ENCODE data around the gene PAM16.
A peak's percentile ranks its signal among the peaks of the same experiment; 100 is the strongest.

The PAM16 gene

DNA sequence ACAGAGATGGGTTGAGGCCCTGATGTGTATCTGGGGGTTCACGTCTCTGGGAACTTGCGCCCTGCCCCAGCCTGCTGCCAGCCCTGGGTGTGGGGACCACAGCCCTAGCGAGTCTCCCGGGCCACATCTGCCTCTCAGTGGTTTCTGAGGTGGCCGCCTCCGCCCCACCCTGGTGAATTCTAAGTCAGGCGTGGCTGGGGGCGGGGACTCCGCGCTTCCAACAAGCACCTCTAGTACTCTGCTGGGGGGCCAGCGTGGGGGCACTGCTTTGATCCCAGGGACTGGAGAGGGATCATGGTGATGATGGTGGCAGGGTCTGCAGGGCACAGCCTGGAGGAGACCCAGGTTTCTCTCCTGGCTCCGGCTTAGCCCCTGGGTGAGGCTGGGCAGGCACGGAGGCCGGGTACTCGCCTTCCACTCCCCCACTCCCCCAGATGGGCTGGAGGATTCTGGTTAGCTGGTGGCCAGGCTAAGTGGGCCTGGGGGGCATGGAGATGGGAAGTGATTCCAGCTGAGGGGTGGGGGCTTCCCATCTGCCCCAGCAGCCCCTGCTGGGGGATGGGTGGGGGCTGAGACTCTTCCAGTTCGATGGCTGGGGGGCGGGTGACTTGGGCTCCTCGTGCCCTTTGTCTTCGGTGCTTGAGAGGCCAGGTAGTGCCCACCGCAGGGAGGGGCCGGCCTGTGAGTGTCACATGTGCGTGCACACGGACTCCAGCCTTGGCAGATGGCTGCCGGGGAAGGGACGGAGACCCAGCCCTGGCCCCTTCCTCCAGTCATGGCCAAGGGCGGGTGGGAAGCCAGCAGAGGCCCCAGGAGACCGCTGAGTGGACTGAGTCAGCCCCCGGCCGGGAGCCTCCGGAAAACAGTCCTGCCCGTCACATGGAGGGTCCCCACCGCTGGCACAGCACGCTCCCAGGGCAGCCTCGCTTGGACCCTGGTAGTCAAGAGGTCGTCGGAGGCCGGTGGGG lies 31.4 kb downstream of the PAM16 start:
- peak; percentile 35 for DNase-seq (ENCODE audit: low read depth)

GRCh38 chr16:4318967-4319366 lies 32.2 kb downstream of the PAM16 start:
- no peak for DNase-seq (ENCODE audit: low read depth)

- no peak for DNase-seq (ENCODE audit: low read depth)
Measured at GRCh38 chr16:4318451-4318910, 32.6 kb downstream of the PAM16 start.

- no peak for DNase-seq (ENCODE audit: low read depth)
Measured at GRCh38 chr16:4317532-4318450, 33.3 kb downstream of the PAM16 start.

DNA sequence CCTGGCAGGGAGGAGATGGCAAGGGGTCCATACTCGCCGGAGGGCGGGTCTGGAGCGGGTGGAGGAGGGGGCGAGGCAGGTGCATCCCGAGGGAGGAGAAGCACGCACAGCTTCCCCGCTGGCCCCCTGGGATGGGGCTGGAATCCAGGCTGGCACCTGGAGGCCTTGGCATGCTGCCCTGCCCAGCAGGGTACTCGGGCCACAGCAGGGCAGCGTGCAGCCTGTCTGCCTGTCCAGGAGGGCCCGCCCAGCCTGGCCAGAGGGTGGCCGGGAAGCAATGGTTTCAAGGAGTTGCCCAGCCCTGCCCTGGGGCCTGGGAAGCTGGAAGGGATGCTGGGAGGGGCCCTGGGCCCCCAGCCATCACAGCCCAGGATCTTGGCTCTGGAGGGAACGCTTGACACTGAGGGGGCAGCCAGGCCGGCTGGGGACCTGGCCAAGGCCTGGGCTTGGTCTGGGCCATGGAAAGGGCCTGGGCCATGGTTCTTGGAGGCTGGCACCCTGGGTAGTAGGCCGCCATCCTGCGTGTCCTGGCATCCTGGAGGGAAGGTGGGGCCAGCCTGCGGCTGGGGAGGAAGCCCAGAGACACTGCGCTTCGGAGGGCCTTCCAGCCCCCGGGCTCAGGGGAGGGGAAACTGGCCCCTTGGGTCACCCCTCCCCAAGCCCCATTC lies 34.1 kb downstream of the PAM16 start:
- DNase-seq (ENCODE audit: low read depth) = no peak

- DNase-seq (ENCODE audit: low read depth) = no peak
Measured at GRCh38 chr16:4316108-4316863, 34.8 kb downstream of the PAM16 start.

- no peak for DNase-seq (ENCODE audit: low read depth)
Measured at GRCh38 chr16:4315186-4316107, 35.7 kb downstream of the PAM16 start, which contains the start of gene GLIS2. GLIS2 (plus strand) TSS chr16:4316067; CDS start chr16:4332281, 16,214 bp downstream.

GRCh38 chr16:4314532-4315185 lies 36.5 kb downstream of the PAM16 start:
- DNase-seq (ENCODE audit: low read depth) = no peak

- no peak for DNase-seq (ENCODE audit: low read depth)
Measured at GRCh38 chr16:4313563-4314531, 37.3 kb downstream of the PAM16 start.

DNA sequence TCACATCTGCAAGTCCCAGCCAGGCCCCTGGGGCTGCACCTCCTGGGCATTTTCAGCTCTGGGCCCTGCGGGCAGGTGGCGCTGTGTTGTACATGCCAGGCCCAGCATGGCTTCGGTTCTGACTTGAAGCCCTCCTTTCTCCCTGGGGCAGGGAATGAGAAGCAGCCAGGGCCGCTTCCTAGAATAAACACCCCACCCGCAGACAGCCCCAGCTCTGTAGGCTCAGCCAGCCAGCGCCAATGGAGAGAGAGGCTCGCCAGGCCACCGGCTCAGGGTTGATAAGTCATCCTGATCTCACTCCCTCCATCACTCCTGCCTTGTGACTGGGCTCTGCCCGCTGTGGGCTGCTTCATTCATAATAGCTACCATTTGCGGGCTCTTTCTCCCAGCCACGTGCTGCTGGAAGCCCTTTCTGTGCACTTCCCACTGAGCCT lies 41.3 kb downstream of the PAM16 start:
- DNase-seq (ENCODE audit: low read depth) = no peak

DNA sequence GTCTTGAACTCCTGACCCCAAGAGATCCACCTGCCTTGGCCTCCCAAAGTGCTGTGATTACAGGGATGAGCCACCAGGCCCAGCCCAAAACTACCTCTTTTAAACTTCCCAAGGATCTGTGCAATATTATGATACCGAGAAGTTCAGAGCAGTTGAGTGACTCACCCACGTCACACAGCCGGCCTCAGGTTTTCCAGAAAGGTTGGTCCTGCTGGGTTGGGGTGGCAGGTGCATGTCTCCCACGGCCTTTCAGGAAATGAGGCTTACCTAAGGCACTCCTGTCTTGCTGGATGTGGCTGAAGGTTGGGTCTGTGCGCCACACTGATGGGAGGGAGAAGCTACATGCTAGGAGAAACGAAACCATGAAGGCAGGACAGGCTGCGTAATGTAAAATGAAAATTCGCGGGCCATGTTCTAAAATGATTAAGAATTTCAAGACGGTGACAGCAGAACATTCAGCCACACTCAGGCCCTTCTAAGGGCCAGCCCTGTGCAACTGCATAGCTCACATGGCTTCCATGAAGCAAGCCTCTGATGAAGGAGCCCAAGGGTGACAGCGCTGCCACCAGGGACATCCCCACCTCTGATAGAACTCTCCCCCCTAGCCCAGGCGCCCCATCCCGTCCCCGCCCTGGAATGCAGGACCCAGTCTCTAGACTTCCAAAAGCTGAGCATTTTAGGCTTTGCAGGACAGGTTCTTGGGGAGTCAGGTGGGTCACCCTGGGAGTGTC lies 41.9 kb downstream of the PAM16 start:
- DNase-seq (ENCODE audit: low read depth) = no peak

DNA sequence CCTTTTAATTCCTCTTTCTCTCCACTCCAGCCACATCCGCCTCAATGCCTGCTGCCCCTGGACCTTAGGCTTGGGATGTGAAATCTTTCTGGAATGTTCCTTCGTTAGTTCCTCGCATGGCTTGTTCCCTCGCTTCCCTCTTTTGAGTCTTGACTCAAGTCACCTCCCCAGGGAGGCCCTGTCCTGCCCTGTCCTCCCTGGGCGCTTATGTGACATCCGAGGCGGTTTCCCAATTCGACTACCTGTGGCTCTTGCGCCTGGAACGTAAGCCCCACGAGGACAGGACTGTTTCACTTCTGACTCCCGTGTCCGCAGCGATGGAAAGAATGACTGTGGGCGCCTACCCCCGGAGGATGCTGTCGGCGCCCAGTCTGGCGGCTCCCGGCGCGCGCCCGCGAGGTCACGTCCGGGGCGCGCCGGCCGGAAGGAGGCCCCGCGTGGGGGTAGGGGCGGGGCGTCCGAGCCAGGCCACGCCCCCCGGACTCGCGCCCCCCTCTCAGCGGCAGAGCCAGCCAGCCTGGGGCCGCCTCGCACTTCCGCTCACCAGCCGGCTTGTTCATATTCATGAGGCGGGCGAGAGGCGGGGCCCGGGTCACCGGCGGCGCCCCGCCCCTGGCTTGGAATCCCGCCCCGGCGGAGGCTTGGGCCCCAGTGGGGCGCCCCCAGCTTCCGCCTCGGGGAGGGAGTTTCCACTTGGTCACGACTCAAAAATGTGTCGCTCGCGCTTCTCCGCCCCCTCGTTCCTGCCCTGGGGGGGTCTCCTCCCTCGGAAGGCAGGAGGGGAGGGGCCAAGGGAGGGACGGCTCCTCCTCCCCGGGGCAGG lies 43.7 kb downstream of the PAM16 start:
- peak; percentile 95 for DNase-seq (ENCODE audit: low read depth)

GRCh38 chr16:4306470-4307214 lies 44.5 kb downstream of the PAM16 start:
- no peak for DNase-seq (ENCODE audit: low read depth)

- DNase-seq (ENCODE audit: low read depth) = no peak
Measured at GRCh38 chr16:4303973-4304372, 47.1 kb downstream of the PAM16 start.

DNA sequence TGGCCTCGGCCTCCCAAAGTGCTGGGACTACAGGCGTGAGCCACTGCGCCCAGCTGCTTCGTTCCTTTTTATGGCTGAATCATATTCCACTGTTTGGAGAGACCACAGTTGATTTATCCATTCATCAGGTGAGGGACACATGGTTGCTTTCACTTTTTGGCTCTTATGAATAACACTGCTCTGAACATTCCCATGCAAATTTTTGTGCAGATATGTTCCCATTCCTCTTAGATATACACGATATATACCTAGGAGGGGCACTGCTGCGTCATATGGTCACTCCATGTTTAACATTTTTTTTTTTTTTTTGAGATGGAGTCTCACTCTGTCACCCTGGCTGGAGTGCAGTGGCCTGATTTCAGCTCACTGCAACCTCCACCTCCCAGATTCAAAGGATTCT lies 49.2 kb downstream of the PAM16 start:
- DNase-seq (ENCODE audit: low read depth) = no peak

GRCh38 chr16:4301177-4301576 lies 49.9 kb downstream of the PAM16 start:
- no peak for DNase-seq (ENCODE audit: low read depth)
